Measurements from ENCODE around the gene SLC38A11.

Gene SLC38A11

GRCh38 chr2:164917296-164917903 is 37.9 kb downstream of the SLC38A11 start:
- no peak for DNase-seq (ENCODE audit: low read depth in 4 of 4, low spot score in 1 of 4)

DNA sequence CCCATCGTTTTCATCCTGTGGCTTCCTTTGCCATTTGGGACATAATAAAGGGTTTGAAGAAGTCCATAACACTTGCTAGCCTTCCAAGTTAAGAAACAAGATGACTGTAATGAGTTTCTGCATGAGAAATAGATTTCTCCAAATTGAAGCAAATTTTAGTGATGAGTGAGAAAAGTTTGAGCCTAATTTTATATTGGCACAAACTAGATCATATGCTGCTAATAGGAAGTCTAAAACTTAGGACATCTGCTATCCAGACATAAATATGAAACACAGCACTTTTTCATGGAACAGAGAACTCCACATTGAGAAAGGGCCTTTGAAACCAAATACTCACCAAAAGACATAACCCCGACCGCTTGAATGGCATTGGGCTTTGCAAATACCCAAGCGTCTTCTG is 39.8 kb downstream of the SLC38A11 start:
- no peak for DNase-seq (ENCODE audit: low read depth in 4 of 4, low spot score in 1 of 4)

- DNase-seq (ENCODE audit: low read depth in 4 of 4, low spot score in 1 of 4) = no peak
These were observed 41.5 kb downstream of the SLC38A11 start for GRCh38 chr2:164913640-164914350.

DNA sequence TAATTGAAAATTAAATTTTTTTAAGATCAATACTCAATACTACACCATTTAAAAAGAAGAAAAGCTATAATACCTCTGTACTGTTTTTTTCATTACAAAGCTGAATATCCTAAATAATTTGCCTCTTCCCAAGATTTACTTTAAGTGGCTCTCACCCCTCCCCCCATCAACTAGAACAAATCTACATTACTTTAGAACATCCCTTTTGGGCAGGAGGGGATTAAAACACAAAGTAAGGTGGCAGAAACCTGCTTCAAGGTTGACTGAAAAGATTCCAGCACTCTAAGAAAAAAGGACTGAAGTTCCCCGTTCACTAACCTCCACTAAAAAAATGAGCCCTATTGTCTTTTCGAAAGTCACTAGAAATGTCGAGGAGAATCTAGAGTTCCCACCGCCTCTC is 42.3 kb downstream of the SLC38A11 start:
- DNase-seq (ENCODE audit: low read depth in 4 of 4, low spot score in 1 of 4) = no peak

DNA sequence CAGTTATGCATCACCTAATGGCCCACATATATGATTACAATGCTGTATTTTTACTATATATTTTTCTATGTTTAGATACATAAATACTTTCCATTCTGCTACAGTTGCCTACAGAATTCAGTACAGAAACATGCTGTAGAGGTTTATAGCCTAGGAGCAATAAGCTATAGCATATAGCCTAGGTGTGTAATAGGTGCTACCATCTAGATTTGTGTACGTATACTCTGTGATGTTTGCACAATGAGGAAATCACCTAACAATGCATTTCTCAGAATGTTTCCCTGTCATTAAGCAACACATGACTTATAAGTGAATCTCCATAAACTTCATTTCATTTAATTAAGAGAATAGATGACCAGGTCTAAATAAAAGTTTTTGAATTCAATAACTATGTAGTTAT is 43.5 kb downstream of the SLC38A11 start:
- DNase-seq (ENCODE audit: low read depth in 4 of 4, low spot score in 1 of 4) = no peak

DNA sequence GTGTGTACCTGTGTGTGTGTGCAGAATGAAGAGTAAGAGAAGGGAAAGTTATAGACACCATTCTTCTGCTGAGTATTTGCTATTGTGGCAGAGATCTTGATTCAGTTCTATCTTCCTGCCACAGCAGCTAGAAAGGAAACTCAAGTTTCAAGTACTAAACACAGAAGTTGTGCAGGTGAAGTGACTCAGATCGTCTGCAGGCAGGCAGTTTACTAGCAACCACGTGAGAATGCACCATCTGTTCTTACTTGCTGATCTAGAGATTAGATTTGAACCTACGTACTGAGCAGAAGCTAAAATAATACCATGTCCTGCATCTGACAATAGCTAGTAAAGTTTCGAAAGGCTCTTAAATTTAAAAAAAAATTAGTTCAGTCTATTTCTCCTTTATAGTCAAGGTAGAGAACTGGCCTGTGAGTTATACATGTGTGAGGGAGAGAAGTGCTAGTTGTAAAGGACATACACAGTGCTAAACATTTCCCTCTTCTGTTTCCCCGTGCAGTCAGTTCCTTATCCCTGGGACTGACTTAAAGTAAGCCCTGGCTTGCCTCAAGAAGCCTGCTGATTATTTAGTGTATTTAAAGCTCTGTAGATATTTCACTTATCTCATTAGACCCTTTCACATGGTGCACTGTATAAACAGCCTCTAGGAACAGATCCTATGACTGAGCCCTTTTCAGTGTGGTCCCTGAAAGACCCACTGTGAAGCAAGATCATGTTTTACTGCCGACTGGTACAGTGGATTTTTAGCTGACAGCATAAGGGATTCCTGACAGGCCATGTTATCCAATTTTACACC is 45.0 kb downstream of the SLC38A11 start:
- DNase-seq (ENCODE audit: low read depth in 4 of 4, low spot score in 1 of 4) = no peak

DNA sequence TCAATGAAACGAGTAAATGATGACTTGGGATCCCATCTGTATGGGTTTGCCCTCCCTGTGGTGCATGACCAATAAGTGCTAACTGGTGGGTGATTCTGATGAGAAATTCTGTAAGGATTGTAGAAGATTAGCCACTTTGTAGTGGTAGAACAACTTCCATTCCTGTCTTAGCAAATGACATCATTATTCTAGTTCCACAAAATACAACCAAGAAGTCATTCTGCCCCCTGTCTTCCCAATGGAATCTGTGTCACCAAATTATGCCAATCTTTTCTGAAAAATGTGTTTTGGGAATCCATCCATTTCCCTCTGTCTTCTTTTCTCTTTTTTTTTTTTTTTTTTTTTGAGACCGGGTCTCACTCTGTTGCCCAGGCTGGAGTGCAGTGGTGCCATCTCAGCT is 48.4 kb downstream of the SLC38A11 start:
- no peak for DNase-seq (ENCODE audit: low read depth in 4 of 4, low spot score in 1 of 4)

DNA sequence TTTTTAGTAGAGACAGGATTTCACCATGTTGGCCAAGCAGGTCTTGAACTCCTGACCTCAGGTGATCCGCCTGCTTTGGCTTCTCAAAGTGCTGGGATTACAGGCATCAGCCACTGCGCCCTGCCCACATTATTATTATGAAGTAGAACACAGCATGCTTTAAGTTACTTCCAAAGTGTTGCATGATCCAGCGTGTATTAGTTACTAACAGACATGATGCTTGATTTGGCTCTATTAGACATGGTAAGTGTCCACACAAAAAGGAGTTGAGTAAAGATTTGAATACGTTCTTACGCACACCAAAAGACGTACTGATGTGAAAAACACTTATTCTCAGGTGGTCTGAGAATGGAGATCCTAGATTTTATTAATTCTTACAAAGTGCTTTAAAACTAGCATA is 50.0 kb downstream of the SLC38A11 start:
- no peak for DNase-seq (ENCODE audit: low read depth in 4 of 4, low spot score in 1 of 4)

DNA sequence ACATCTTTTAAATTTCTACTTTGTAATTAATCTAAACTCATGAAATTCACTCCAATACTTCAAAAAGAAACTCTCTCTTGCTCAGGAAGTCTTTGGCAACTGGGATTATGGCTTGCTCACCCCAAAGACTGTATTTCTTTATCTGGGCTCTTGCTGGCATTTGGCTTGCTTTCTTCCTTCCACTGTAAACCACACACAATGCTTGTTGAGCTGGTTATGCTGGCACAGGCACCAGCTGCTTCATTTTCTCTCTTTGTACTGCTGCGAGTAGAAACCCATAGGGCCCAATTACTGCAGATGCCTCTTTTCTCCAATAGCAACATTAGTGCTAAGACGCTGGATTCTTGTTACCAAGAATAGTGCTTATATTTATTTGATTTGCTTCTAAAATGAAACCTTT is 51.4 kb downstream of the SLC38A11 start:
- no peak for DNase-seq (ENCODE audit: low read depth in 4 of 4, low spot score in 1 of 4)

DNA sequence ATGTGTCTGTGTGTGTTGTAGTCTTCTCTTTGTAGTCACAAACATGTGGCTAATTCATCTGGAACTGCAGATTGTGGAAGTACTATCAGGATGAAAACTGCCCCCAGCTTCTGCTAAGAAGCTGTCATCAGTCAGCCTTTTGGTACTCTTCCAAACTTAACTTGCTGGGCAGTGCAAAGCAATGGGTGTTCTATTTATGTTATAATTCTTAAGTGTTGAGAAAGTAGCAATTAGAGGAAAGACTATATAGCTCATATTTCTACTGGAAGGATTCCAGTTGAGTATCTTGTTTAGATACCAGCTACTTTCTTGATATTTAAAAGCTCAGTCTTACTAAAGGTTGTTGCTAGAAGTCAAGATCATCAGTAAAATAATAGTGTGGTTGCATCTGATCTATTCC is 52.1 kb downstream of the SLC38A11 start:
- DNase-seq (ENCODE audit: low read depth in 4 of 4, low spot score in 1 of 4) = no peak

DNA sequence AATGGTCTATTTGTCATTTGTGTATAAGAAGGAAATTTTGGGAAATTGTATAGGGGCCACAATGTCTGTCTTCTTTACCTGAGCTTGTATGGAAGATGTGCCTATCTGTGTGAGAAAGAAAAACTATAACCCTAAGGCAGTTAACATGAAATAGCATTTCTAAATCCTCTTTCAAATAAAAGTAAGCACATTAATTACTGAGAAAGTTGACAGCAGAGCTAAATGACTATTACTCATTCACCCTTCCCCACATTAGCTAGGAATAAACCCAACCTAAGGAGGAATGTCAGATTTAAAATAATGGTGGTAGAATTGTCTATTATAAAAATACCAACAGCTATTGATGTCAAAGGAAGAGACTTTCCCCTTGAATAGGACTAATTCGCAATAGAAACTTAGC is 56.2 kb downstream of the SLC38A11 start:
- no peak for DNase-seq (ENCODE audit: low read depth in 4 of 4, low spot score in 1 of 4)

GRCh38 chr2:164898475-164898874 is 56.9 kb downstream of the SLC38A11 start:
- DNase-seq (ENCODE audit: low read depth in 4 of 4, low spot score in 1 of 4) = no peak

GRCh38 chr2:164897469-164898260 is 57.7 kb downstream of the SLC38A11 start:
- DNase-seq (ENCODE audit: low read depth in 4 of 4, low spot score in 1 of 4) = no peak

GRCh38 chr2:164896634-164897355 is 58.5 kb downstream of the SLC38A11 start:
- no peak for DNase-seq (ENCODE audit: low read depth in 4 of 4, low spot score in 1 of 4)

GRCh38 chr2:164896226-164896625 is 59.1 kb downstream of the SLC38A11 start:
- no peak for DNase-seq (ENCODE audit: low read depth in 4 of 4, low spot score in 1 of 4)

DNA sequence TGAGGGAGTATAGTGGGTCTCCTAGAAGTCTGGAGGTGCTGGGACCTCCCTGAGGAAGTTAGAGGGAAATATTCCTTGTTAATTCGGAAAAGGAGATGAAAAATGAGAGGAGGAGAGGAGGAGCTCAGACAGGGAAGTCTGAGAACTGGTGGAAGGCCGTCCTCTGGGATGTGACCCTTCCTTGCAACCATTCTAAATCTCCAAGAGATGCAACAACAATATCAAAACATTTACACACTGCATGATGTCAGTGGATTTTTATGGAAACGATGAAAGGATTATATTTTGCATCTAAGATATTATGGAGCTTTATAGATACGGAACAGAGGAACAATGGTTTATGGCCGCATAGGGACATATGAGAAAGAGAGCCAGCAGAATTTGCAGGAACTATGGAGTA is 63.9 kb downstream of the SLC38A11 start:
- DNase-seq (ENCODE audit: low read depth in 4 of 4, low spot score in 1 of 4) = no peak

DNA sequence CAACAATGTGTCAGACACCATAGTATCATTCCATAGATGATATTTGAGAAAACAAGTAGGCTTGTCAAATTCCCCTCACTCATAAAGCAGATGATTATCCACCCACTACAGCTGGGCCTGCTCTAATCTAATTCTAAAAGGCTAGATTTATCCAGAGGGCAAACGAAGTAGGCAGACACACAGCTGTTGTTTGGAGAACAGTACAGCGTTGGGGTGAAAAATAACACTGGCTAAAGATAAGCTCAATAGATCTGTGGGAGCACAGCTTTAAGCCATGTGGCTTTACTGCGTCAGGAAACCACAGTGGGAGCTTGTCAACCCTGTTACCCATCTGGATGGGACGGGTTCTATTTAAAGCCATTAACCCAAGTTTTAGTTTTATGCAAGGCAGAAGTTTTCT is 64.8 kb downstream of the SLC38A11 start:
- no peak for DNase-seq (ENCODE audit: low read depth in 4 of 4, low spot score in 1 of 4)

- no peak for DNase-seq (ENCODE audit: low read depth in 4 of 4, low spot score in 1 of 4)
These were observed 66.7 kb downstream of the SLC38A11 start for GRCh38 chr2:164888592-164888991.

GRCh38 chr2:164887434-164888144 is 67.7 kb downstream of the SLC38A11 start:
- DNase-seq (ENCODE audit: low read depth in 4 of 4, low spot score in 1 of 4) = no peak

DNA sequence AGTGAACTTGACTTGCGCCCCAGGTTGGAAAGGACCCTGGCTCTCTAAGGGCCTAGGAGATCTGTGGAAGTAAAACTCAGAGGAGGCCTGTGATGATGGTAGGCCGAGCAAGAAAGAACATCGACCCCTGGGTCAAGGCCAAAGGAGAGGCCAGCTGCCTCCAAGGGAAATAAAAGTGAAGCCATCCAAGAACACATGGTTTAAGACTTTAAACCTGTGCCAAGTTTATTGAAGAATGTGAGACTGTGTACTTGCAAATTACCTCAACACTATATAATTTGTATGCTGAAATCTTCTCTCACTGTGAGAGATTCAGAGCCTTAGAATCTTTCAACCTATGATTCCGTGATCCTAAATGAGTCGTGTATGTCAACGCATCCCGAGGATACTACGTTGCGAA is 73.0 kb downstream of the SLC38A11 start:
- DNase-seq (ENCODE audit: low read depth in 4 of 4, low spot score in 1 of 4) = no peak
